B cell (primary cell): ENCODE data around the gene OR7G1.

ENCODE experiments used
- EZH2 ChIP-seq: IDR thresholded peaks from 2 replicates; pipeline ENCODE4 v1.6.1; 2012; ENCODE audit warnings: borderline replicate concordance, low read depth, mild to moderate bottlenecking, moderate library complexity, low read length; ENCODE audit not compliant: insufficient read depth, poor library complexity, severe bottlenecking
- TF ChIP-seq, protein P1 (sequence below): fragments of 200-600 bp; IDR thresholded peaks from one replicate; pipeline ENCODE4 v1.8.0; 2022; ENCODE audit warnings: antibody characterized with exemption, mild to moderate bottlenecking

DNA sequence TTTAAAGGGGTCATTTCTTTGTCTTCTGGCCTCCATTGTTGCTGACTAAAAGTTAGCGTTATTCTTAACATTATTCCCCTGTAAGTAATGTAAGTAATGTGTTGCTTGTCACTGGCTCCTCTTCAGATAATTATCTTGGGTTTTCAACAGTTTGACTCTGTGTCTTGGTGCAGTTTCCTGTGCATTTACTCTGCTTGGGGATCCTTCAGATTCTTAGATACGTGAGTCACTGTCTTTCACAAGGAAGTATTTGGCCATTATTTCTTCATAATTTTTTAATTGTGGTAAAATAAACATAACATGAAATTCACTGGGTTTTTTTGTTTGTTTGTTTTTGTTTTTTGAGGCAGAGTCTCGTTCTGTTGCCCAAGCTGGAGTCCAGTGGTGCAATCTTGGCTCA is 49.7 kb upstream of the OR7G1 start:
- TF ChIP-seq, protein P1, sequence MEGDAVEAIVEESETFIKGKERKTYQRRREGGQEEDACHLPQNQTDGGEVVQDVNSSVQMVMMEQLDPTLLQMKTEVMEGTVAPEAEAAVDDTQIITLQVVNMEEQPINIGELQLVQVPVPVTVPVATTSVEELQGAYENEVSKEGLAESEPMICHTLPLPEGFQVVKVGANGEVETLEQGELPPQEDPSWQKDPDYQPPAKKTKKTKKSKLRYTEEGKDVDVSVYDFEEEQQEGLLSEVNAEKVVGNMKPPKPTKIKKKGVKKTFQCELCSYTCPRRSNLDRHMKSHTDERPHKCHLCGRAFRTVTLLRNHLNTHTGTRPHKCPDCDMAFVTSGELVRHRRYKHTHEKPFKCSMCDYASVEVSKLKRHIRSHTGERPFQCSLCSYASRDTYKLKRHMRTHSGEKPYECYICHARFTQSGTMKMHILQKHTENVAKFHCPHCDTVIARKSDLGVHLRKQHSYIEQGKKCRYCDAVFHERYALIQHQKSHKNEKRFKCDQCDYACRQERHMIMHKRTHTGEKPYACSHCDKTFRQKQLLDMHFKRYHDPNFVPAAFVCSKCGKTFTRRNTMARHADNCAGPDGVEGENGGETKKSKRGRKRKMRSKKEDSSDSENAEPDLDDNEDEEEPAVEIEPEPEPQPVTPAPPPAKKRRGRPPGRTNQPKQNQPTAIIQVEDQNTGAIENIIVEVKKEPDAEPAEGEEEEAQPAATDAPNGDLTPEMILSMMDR, result no peak
- TF ChIP-seq EZH2, result no peak
